Astrocyte of the cerebellum (primary cell): ENCODE results near the gene ADAMTSL3.

Experiments used
- DNase-seq: peaks from one replicate; pipeline ENCODE4 v3.0.0-alpha.2; 2011; ENCODE audit warnings: low read depth
- H3K4me3 ChIP-seq: 2 replicates; pipeline ENCODE4 v1.5.1; 2011; ENCODE audit warnings: mild to moderate bottlenecking, low read depth, low read length, moderate library complexity
- CTCF ChIP-seq: IDR thresholded peaks from 2 replicates; pipeline ENCODE4 v1.5.1; 2012; ENCODE audit warnings: low read length, low read depth, moderate library complexity, mild to moderate bottlenecking; ENCODE audit errors: missing control alignments
- in situ Hi-C: cut with HindIII; loops from 2 replicates; pipeline ENCODE4 v1.10.0; 2017; ENCODE audit warnings: low sequenced_read_pairs

ADAMTSL3 gene

GRCh38 chr15:83918011-83918410 lies 264.1 kb downstream of the ADAMTSL3 start:
- no peak for TF ChIP-seq CTCF
- in situ Hi-C loops = no loop called here
- no peak overlapping the region for H3K4me3 ChIP-seq

DNA sequence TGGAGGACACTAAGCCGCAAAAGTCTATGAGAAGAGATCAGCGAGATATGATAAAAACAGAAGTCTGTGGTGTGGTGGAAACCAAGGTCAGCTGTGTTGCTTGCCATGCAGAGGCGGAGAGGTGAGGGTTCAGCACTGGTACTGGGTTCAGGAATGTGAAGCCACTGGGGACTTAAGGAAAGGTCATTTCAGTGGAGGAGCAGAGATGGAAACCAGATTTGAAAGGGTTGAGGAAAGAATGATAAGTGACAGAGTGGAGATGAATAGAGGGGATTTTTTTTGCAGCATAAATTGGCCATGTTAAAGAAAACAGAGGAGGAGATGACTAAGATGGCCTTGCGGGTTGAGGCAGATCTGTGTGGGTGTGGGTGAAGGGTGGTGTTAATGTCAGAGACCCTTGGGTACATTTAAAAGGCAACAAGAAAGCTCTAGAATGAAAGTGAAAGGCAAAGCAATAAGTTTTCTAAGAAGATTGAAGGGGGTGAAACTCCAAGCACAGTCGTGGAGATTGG lies 265.5 kb downstream of the ADAMTSL3 start:
- TF ChIP-seq CTCF = no peak
- H3K4me3 ChIP-seq = no peak overlapping the region
- in situ Hi-C loops = no loop called here
- DNase-seq = no peak

More at GRCh38 chr15:83918011-83918410, 264.1 kb downstream of the ADAMTSL3 start:
- DNase-seq = no peak

- H3K4me3 ChIP-seq = no peak overlapping the region
- in situ Hi-C loops = no loop called here
- no peak for DNase-seq
- TF ChIP-seq CTCF = no peak
Observed at GRCh38 chr15:83919978-83920510, 266.1 kb downstream of the ADAMTSL3 start.

DNA sequence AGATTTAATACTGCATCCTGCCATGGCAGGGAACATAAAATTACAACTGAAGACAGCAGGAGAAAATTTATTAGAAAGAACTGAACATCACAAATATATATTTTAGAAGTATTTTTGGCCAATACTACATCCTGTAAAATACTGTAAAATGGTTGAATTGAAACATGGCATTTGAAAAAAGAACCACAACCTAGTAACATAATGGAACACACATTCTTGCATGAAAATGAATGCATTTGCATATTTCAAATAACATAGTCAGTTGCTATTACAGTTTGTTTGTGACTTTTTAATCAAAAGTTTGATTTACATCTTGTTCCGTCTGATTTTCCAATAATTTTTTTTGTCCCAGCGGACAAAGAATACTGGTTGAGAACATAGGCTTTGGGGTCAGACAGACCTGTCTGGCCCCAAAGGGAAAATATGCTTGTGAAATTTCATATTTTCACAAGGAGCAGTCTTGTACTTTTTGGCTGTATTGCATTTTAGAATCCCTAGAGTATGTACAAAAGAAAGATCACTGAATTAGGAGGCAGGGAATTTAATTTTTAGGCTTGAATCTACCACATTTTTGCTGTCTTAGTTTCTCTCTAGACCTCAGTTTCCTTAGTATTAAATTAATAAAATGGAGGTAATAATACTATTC lies 268.8 kb downstream of the ADAMTSL3 start:
- in situ Hi-C loops = no loop called here
- no peak overlapping the region for H3K4me3 ChIP-seq
- no peak for DNase-seq
- TF ChIP-seq CTCF = no peak

GRCh38 chr15:83926116-83926515 lies 272.2 kb downstream of the ADAMTSL3 start:
- in situ Hi-C loops = no loop called here
- H3K4me3 ChIP-seq = no peak overlapping the region
- DNase-seq = no peak
- no peak for TF ChIP-seq CTCF

DNA sequence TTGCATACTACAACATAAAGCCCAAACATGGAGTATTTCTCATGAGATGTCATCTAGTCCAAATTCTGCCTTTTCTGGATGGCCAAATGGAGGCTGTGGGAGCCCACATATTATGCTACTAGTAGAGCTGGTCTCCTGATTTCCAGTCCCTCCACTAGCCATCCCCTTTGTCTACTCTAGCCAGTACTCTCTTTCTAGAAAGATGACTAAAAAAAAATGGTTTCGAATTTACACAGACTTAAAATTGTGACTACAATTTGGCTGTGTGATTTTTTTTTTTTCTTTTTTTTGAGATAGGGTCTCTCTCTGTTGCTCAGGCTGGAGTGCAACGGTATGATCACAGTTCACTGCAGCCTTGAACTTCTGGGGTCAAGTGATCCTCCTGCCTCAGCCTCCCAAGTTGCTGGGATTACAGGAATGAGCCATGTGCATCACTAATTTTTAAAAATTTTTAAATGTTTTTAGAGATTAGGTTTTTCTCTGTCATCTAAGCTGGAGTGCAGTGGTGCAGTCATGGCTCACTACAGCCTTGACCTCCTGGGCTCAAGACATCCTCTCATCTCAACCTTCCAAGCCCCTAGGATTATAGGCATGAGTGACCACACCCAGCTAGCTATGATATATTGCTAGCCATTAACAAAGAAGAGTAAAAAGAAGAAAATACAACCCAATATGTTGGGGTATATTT lies 273.9 kb downstream of the ADAMTSL3 start:
- TF ChIP-seq CTCF = no peak
- no peak for DNase-seq
- in situ Hi-C loops = no loop called here
- no peak overlapping the region for H3K4me3 ChIP-seq
